Erythroblast (primary cell): ENCODE data around the gene ARFGAP2.
A peak's percentile ranks its signal among the peaks of the same experiment; 100 is the strongest.
"Not testable (repeated sequence)": the region's sequence is repeated elsewhere in the genome, so short reads cannot be mapped to it uniquely, and the experiment has no call there.

Experiments used
- DNase-seq, 2 experiments: peaks; one replicate each; lab custom pipeline; 2025; lab: John Stamatoyannopoulos, UW
- GATA1 ChIP-seq: IDR thresholded peaks from 2 replicates; pipeline ENCODE4 v1.6.1; 2011; ENCODE audit warnings: low read depth, mild to moderate bottlenecking, control low read depth, low read length, moderate library complexity
- POLR2A ChIP-seq: IDR thresholded peaks from 2 replicates; pipeline ENCODE4 v1.6.1; 2011; ENCODE audit warnings: mild to moderate bottlenecking, low read length

The ARFGAP2 gene

GRCh38 chr11:47176328-47177228 lies at the start of gene ARFGAP2:
Gene ARFGAP2 (minus strand): TSS chr11:47176879. CDS start chr11:47176853, 26 bp downstream.
- TF ChIP-seq GATA1 = no peak
- peak; percentile 78 for TF ChIP-seq POLR2A
- DNase-seq = peak; percentile 98 to 99

DNA sequence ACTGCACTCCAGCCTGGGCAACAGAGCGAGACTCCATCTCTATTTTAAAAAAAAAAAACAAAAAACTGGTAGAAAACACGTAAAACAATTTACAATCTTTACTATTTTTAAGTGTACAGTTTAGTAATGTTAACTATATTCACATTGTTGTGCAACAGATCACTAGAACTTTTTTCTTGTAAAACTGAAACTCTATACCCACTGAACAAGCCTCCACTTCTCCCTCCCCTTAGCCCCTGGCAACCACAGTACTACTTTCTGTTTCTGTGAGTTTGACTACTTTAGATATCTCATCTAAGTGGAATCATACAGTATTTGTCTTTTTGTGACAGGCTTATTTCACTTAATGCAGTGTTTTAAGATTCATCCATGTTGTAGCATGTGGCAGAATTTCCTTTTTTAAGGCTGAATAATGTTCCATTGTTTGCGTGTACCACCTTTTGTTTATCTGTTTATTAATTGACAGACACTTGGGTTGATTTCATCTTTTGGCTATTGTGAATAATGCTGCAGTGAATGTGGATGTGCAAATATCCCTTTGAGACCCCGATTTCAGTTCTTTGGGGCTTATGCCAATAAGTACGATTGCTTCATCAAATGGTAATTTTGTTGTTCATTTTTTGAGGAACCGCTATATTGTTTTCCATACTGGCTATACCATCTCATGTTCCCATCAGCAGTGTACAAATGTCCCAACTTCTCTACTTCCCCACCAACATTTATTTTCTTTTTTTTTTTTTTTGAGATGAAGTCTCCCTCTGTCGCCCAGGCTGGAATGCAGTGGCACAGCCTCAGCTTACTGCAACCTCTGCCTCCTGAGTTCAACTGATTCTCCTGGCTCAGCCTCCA lies 49.1 kb upstream of the ARFGAP2 start:
- DNase-seq = no peak
- no peak for TF ChIP-seq POLR2A
- no peak for TF ChIP-seq GATA1

GRCh38 chr11:47222696-47223095 lies 46.0 kb upstream of the ARFGAP2 start:
- no peak for DNase-seq

GRCh38 chr11:47220401-47220821 lies 43.7 kb upstream of the ARFGAP2 start:
- peak in 1 of 2 experiments; percentile 31 for DNase-seq
- TF ChIP-seq GATA1 = no peak

More at GRCh38 chr11:47222696-47223095, 46.0 kb upstream of the ARFGAP2 start:
- TF ChIP-seq GATA1 (no peak), POLR2A (no peak)

DNA sequence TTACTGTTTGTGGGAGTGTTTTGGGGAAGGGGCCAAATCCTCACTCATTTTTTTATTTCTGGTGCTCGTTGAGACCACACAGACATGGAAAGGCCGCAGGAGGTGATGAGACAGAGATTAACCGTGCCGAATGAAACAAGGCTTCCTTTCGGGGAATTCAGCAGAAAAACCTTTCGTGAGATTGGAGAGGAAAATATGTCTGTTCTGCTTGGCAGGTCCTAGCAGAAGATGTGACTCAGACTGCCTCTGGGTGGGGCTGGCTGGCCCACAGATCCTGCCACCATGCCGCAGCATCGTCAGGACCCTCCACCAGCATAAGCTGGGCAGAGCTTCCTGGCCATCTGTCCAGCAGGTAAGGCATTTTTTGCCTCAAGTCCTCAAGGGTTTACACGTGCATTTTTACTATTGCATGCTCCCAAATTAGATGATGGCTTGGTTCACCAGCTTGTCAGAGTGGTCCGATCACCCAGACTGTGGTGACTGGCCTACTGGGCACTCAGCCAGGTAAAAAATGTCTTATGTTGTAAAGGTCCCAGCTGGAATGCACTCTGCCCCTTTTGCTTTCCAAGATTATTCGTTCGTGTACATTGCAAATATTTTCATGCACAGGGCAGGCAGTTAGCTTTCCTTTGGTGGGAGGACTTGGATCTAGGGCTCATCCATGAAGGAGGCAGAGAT lies 39.6 kb upstream of the ARFGAP2 start:
- DNase-seq = peak; percentile 64 to 80
- TF ChIP-seq GATA1 (no peak), POLR2A (peak; percentile 70)

DNA sequence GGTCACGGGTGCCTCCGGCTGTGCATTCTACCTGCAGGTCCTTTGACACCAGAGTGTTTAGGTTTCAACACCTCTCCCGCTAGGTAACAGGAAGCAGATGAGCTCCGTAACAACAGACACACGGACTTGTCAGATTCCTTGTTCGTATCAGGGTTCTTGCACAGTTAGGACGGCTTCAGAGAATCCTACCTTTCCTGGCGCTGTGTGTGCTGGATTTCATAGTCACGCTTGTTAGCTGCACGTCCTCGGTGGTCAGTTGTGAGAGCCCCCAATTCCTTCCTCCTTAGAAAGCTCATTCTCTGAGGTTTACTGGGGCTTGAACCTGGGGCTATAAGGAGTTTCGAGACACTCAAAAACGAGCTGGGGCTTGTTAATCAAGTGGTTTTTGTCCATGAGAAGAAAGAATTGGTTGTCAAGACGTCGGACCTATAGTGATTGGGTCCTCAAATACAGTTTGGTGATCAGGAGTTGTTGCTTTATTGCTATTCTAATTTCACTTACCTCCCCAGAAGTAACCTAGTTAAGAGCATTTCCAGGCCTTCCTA lies 38.8 kb upstream of the ARFGAP2 start:
- no peak for DNase-seq
- no peak for TF ChIP-seq GATA1
- no peak for TF ChIP-seq POLR2A

DNA sequence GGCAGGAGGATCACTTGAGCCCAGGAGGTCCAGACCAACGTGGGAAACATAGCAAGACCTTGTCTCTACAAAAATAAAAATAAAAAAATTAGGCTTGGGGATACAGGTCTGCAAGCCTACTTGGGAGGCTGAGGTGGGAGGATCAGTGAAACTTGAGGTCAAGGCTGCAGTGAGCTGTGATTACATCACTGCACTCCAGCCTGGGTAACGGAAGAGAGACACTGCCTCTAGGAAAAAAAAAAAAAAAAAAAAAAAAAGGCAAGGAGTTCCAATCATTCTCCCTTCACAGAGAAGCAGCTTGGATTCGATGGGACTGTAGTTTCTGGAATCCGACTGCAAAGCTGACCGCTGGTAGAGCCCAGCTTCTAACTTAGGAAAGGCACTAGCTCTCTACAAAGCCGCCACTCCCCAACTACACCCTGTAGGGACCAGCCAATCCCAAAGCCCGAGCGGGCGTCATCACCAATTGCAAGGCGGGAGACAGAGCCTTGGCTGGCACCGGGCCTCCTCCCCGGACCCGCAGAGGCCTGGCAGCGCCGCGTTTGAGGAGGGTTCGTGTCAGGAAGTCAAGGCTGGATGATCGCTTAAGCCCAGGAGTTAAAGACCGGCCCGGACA lies 37.4 kb upstream of the ARFGAP2 start:
- DNase-seq = peak; percentile 92
- TF ChIP-seq GATA1 (no peak), POLR2A (peak; percentile 93)

- no peak for TF ChIP-seq POLR2A
- TF ChIP-seq GATA1 = no peak
- no peak for DNase-seq
Measured at GRCh38 chr11:47212938-47213337, 36.3 kb upstream of the ARFGAP2 start.

DNA sequence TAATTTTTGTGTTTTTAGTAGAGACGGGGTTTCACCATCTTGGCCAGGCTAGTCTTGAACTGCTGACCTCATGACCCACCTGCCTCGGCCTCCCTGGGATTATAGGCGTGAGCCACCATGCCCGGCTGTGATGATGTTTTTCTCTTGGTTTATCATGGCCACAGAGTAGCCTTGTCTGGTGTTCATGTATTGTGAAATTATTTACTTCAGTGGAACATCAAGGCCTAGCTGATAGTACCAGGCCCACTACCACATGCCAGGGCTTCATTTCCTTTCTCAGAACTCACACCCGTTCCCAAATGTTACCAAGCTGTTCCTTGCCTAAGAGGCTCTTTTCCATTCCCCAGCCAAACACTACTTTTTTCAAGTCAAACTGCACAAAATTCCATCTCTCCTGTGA lies 31.9 kb upstream of the ARFGAP2 start:
- TF ChIP-seq GATA1 (no peak), POLR2A (no peak)
- DNase-seq = no peak

DNA sequence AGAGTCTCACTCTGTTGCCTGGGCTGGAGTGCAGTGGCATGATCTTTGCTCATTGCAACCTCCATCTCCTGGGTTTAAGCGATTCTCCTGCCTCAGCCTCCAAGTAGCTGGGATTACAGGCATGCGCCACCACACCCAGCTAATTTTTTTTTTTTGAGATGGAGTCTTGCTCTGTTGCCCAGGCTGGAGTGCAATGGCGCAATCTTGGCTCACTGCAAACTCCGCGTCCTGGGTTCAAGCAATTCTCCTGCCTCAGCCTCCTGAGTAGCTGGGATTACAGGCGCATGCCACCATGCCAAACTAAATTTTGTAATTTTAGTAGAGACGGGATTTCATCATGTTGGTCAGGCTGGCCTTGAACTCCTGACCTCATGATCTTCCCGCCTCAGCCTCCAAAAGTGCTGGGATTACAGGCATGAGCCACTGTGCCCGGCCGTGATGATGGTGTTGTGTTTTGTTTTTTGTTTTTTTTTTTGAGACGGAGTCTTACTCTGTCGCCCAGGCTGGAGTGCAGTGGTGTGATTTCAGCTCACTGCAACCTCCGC lies 31.4 kb upstream of the ARFGAP2 start:
- DNase-seq = not testable (repeated sequence)

DNA sequence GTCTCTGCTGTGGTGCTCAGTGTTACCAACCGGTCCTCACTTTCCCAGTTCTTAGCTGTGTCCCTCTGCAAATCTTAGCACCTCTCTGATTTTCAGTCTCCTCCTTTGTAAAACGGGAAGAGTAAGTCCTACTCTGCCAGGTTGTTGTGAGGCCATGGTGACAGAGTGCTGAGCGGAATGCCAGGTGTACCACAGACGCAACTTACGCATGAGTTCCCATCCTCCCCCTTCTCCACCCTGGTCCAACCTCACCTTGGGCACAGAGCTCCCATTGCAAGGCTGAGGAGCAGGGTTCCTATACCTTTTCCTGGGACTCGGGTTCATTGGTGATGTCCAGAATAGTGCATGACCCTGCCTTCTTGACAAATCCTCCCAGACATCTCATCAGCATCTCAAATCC lies 30.8 kb upstream of the ARFGAP2 start:
- DNase-seq = no peak
- TF ChIP-seq GATA1 (no peak), POLR2A (no peak)

GRCh38 chr11:47206577-47206976 lies 29.9 kb upstream of the ARFGAP2 start:
- not testable (repeated sequence) for DNase-seq

GRCh38 chr11:47204637-47204989 lies 27.9 kb upstream of the ARFGAP2 start:
- no peak for DNase-seq
- no peak for TF ChIP-seq GATA1
- TF ChIP-seq POLR2A = no peak
